Omental fat pad (tissue), 4 donors: ENCODE measurements around the gene PSMD1. TPM values are rescaled to one million over a fixed set of nuclear protein-coding genes. Genes with fewer than 3 reads are reported as not detected.

Experiments used
- ATAC-seq: fragments of 150-250 bp; one replicate; pipeline ENCODE4 v1.9.1; 2016; ENCODE audit warnings: mild to moderate bottlenecking, moderate library complexity; ENCODE audit not compliant: low FRiP score
- DNase-seq: peaks from one replicate; pipeline ENCODE4 v3.0.0-alpha.2; 2019; ENCODE audit warnings: low spot score
- CTCF ChIP-seq, 3 donors: fragments of 450-650 bp; IDR thresholded peaks; one replicate each; pipeline ENCODE4 v1.5.1; 2016 to 2017; ENCODE audit warnings: antibody characterized with exemption in 3 of 3, mild to moderate bottlenecking in 3 of 3, moderate library complexity in 2 of 3
- small RNA-seq: library from RNA; depleted of rRNA; stranded (forward); fragments of <200 nt; gene quantifications from one replicate; pipeline ENCODE3, GENCODE V24; 2016
- total RNA-seq, 4 donors: library from RNA; depleted of rRNA; stranded (reverse); fragments of >200 nt; gene quantifications; one replicate each; pipeline ENCODE4 v1.1.0, GENCODE V29; 2016

Gene PSMD1
- total RNA-seq, 4 donors from 2014 or later, result 64.8 to 119 (median 74.1) TPM

DNA sequence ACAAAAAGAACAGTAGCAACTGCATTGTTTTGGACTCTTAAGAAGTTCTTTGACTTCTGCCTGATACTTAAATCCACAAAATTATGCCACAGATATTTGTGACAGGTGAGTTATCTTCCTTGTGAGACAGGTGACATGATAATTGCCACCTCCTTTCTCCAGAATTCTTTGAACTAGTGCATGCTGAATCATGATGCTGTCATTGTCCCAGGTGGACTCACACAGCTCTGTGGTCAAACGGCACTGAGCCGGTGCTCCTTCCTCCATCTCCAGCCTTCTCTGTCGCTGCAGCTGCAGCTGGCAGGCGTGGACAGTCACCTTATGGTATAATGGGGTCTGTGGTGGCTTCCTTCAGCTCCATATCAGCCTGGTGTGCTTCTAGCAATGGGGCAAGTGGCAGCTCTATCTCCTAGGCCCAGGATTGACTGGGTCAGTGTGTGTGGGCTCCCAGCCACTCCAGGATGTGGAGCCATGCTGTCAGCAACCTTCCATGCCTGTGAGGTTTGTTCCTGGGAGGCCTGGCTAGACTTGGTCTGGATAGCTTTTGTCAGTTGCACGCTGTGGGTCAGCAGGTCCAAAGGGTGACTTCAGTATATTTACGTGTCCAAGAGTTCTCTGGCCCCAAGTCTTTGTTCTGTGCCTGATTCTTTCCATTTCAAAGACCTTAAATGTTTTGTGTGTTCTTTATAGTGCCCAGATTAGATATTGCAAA lies 157.4 kb downstream of the PSMD1 start:
- ATAC-seq (no peak), DNase-seq (no peak)
- no peak for TF ChIP-seq CTCF (IDR thresholded peaks at IDR 0.05)

DNA sequence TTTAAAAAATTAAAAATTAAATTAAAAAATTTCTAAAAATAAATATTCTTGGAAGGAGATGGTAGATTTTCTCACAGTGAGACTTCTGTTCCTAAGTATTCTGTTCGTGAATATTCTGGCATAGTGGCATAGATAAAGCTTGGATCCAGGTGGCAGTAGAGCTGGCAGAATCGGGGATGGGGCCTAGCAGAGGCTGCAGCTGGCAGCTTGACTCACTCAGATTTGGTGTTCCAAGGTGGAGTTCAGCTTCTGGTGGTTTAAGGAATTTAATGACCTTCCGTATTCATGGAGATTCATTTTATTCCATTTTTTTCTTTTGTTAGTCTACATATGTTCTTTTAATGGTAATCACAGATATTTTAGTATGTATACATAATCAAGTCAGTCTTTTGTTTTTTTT lies 161.7 kb downstream of the PSMD1 start:
- no peak for TF ChIP-seq CTCF (IDR thresholded peaks at IDR 0.05)
- ATAC-seq, result no peak
- no peak for DNase-seq

DNA sequence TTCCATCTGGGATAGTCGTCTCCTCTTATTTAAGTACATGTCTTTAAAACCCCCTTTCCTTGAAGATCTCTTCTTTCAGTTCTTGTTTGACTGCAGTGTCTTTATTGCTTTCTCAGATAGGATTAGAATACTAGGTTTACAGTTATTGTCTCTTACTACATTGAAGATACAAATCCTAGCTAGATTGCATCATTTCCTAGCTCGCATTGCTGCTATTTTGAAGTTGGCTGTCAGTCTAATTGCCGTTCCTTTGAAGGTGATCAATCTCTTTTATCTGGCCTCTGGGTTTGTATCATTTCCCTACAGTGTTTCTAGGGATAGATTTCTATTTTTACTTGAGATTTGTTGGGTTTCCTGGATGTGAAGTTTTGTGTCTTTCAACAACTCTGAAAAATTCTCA lies 162.6 kb downstream of the PSMD1 start:
- ATAC-seq, result no peak
- TF ChIP-seq CTCF (IDR thresholded peaks at IDR 0.05), result no peak
- no peak for DNase-seq

- TF ChIP-seq CTCF (IDR thresholded peaks at IDR 0.05), result no peak
- ATAC-seq (no peak), DNase-seq (no peak)
These were observed 165.1 kb downstream of the PSMD1 start for GRCh38 chr2:231221761-231222160.

Small RNA genes within 50 kb of the gene (small RNA-seq; reads per million reads assigned to genes)
- gene RNU1-93P, result not detected

Other genes with a start within 250 kb of the PSMD1 start
- 10 to 100 TPM; 17.9 to 35.9 (median 28.8) TPM for gene ITM2C, start 191.9 kb upstream of the PSMD1 start, total RNA-seq
- gene GPR55, start 131.6 kb upstream of the PSMD1 start, total RNA-seq, result under 1 TPM in 2 of 4 donors, not detected in 2; 0.12 to 0.19 TPM
- gene SPATA3, start 60.7 kb upstream of the PSMD1 start, total RNA-seq, result not detected
- under 1 TPM in 1 of 4 donors, not detected in 3; 0.19 TPM for gene C2orf72, start 19.3 kb upstream of the PSMD1 start, total RNA-seq
- gene HTR2B, start 68.2 kb downstream of the PSMD1 start, total RNA-seq, result 1 to 10 TPM in 2 of 4 donors, under 1 TPM in 2; 0.37 to 1.5 (median 0.87) TPM
- 10 to 100 TPM in 1 of 4 donors, 1 to 10 TPM in 3; 2.8 to 15.9 (median 6.6) TPM for gene ARMC9, start 141.8 kb downstream of the PSMD1 start, total RNA-seq